Left ventricle myocardium inferior (tissue), 1 donor: ENCODE measurements around the gene ATP13A3. TPM values are rescaled to one million over a fixed set of nuclear protein-coding genes. Genes with fewer than 3 reads are reported as not detected.

Experiments
- DNase-seq: peaks from one replicate; pipeline ENCODE4 v3.0.0-alpha.2; 2020
- H3K27ac ChIP-seq: fragments of 200-600 bp; replicated peaks from 2 replicates; pipeline ENCODE4 v1.8.0; 2021
- H3K27me3 ChIP-seq: fragments of 200-600 bp; 2 replicates; pipeline ENCODE4 v1.8.0; 2021; ENCODE audit warnings: low read depth
- H3K36me3 ChIP-seq: fragments of 200-600 bp; 2 replicates; pipeline ENCODE4 v1.8.0; 2021
- H3K4me1 ChIP-seq: fragments of 200-600 bp; 2 replicates; pipeline ENCODE4 v1.8.0; 2021
- H3K4me3 ChIP-seq: fragments of 200-600 bp; 2 replicates; pipeline ENCODE4 v1.8.0; 2021; ENCODE audit warnings: mild to moderate bottlenecking, moderate library complexity
- H3K9me3 ChIP-seq: fragments of 200-600 bp; replicated peaks from 2 replicates; pipeline ENCODE4 v1.8.0; 2021
- intact Hi-C: fragments of 100-400 bp; cut with micrococcal nuclease; formaldehyde crosslinking; loops from one replicate; pipeline ENCODE4 v1.11.0; 2022
- total RNA-seq: library from RNA; stranded (reverse); fragmentation: NEBNext Ultra II Directional; extraction: Animal tissue kit (Norgen Biotek cat#: 25700); gene quantifications from one replicate; pipeline ENCODE4 v1.2.1, GENCODE V29; 2021
- TF ChIP-seq, protein P1 (sequence below): fragments of 200-600 bp; IDR thresholded peaks from 2 replicates; pipeline ENCODE4 v1.8.0; 2021; ENCODE audit warnings: antibody characterized with exemption, mild to moderate bottlenecking, borderline replicate concordance
- donor health status: DM: no; HTN: yes; CAD: no; lungs with severe emphysema.

Gene ATP13A3
- total RNA-seq, 1 donor from 2014 or later: 99.2 TPM

DNA sequence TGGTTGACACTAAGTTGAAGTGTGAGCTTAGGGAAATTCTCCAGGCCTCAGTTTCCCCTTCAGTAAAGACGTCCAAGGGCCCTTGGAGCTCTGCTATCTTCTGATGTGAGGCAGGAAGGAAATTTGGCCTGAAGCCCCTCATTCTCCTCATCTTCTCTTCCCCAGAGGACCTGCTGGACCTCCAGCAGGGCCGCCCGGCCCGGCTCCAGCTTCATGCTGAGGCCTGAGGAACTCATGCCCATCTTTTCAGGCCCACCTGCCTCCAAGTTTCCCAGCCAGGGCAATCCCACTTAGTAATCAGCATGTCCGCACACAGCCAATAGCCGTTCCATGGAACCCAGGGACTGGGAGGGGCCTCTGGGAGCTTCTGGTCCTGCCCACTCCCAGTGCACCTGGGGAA is 121.3 kb downstream of the ATP13A3 start:
- TF ChIP-seq, protein P1, sequence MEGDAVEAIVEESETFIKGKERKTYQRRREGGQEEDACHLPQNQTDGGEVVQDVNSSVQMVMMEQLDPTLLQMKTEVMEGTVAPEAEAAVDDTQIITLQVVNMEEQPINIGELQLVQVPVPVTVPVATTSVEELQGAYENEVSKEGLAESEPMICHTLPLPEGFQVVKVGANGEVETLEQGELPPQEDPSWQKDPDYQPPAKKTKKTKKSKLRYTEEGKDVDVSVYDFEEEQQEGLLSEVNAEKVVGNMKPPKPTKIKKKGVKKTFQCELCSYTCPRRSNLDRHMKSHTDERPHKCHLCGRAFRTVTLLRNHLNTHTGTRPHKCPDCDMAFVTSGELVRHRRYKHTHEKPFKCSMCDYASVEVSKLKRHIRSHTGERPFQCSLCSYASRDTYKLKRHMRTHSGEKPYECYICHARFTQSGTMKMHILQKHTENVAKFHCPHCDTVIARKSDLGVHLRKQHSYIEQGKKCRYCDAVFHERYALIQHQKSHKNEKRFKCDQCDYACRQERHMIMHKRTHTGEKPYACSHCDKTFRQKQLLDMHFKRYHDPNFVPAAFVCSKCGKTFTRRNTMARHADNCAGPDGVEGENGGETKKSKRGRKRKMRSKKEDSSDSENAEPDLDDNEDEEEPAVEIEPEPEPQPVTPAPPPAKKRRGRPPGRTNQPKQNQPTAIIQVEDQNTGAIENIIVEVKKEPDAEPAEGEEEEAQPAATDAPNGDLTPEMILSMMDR: no peak
- peaks cover 17% of the 10 kb centered on the region for H3K4me1 ChIP-seq
- no peak overlapping the region for H3K4me3 ChIP-seq
- no peak overlapping the region for H3K27ac ChIP-seq
- no peaks in the 10 kb centered on the region for H3K36me3 ChIP-seq
- no peaks in the 10 kb centered on the region for H3K9me3 ChIP-seq
- intact Hi-C loops: no loop called here
- peaks cover 39% of the 10 kb centered on the region for H3K27me3 ChIP-seq
- DNase-seq: no peak

GRCh38 chr3:194364652-194365434 is 122.0 kb downstream of the ATP13A3 start:
- Histone ChIP-seq H3K36me3 (no peaks in the 10 kb centered on the region), H3K27me3 (peaks cover 39% of the 10 kb centered on the region), H3K9me3 (no peaks in the 10 kb centered on the region), H3K4me1 (peaks cover 16% of the 10 kb centered on the region), H3K27ac (no peak overlapping the region), H3K4me3 (no peak overlapping the region)
- intact Hi-C loops: no loop called here
- TF ChIP-seq, protein P1: no peak
- peak; percentile 24 for DNase-seq

DNA sequence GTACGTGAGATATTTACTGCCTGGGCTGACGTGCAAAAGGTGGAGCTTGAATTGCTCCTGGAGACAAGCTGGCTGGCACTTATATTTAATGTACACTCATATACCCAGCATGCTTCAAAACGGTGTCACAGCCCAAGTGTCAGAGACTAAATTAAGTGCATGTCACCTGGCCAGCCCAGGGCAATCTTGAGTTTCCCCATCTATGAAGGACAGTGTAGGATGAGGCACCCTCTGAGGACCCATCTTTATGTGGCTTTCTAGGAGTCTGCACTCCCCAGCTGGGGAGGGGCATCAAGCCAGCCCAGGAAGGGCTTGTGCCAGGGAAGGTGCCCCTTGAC is 122.5 kb downstream of the ATP13A3 start:
- Histone ChIP-seq H3K27ac (no peak overlapping the region), H3K4me3 (no peak overlapping the region), H3K36me3 (no peaks in the 10 kb centered on the region), H3K27me3 (peaks cover 36% of the 10 kb centered on the region), H3K4me1 (peaks cover 14% of the 10 kb centered on the region), H3K9me3 (no peaks in the 10 kb centered on the region)
- TF ChIP-seq, protein P1: no peak
- DNase-seq: no peak
- intact Hi-C loops: no loop called here

DNA sequence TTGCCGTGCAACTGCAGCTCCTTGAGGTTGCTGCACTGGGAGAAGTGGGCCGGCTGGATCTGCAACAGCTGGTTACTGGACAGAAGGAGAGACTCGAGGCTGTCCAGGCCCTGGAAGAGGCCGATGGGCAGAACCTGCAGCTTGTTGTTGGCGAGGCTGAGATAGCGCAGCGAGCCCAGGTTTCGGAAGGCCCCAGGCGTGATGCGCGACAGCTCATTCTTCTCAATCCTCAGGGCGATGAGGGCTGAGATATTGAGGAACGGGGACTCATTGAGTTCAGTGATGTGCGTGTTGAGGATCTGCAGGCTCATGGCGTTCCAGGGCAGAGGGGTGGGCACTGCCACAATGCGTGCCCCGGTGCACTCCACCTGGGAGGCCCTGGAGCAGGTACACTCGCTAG is 126.2 kb downstream of the ATP13A3 start:
- no peak for DNase-seq
- Histone ChIP-seq H3K4me3 (no peak overlapping the region), H3K36me3 (no peaks in the 10 kb centered on the region), H3K27ac (no peak overlapping the region), H3K27me3 (peaks cover 38% of the 10 kb centered on the region), H3K9me3 (no peaks in the 10 kb centered on the region), H3K4me1 (peaks cover 14% of the 10 kb centered on the region)
- intact Hi-C loops: no loop called here
- TF ChIP-seq, protein P1: no peak

- TF ChIP-seq, protein P1: no peak
- Histone ChIP-seq H3K27ac (no peak overlapping the region), H3K27me3 (peaks cover 38% of the 10 kb centered on the region), H3K36me3 (no peaks in the 10 kb centered on the region), H3K4me3 (no peak overlapping the region), H3K4me1 (no peaks in the 10 kb centered on the region), H3K9me3 (no peaks in the 10 kb centered on the region)
- no peak for DNase-seq
- intact Hi-C loops: no loop called here
Measured at GRCh38 chr3:194357681-194358080, 129.1 kb downstream of the ATP13A3 start.
